ENCODE data around the gene SLC1A2. TPM values are rescaled to one million over a fixed set of nuclear protein-coding genes. Genes with fewer than 3 reads are reported as not detected.

The SLC1A2 gene
- total RNA-seq, 4 donors from 2014 or later, result 0.22 to 0.60 (median 0.41) TPM

DNA sequence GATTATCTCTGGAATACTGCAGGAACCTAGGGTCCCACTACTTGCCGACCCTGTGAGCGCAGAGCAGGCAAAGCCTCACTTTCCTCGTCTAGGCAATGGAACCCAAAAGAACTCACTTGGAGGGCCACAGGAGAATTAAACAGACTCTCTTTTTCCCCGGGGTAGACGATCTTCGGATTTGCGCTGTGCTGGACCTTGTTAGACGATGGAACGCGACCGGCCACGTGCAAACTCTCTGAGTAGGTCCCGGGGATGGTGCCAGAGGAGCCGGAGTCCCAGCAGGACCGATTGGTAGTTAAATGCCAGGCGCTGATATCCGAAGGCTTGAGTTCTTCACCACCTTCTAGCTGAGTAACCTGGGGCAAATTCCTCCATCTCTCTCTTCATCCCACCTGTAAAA is 1.0 kb upstream of the SLC1A2 start:
- H3K4me1 ChIP-seq, result peaks cover 0 to 26% (median 16%) of the 10 kb centered on the region in 4 donors
- no peak overlapping the region for H3K27ac ChIP-seq
- no peak for TF ChIP-seq POLR2A (IDR thresholded peaks at IDR 0.05)
- no peak for TF ChIP-seq EP300 (IDR thresholded peaks at IDR 0.05)
- TF ChIP-seq, protein P1, sequence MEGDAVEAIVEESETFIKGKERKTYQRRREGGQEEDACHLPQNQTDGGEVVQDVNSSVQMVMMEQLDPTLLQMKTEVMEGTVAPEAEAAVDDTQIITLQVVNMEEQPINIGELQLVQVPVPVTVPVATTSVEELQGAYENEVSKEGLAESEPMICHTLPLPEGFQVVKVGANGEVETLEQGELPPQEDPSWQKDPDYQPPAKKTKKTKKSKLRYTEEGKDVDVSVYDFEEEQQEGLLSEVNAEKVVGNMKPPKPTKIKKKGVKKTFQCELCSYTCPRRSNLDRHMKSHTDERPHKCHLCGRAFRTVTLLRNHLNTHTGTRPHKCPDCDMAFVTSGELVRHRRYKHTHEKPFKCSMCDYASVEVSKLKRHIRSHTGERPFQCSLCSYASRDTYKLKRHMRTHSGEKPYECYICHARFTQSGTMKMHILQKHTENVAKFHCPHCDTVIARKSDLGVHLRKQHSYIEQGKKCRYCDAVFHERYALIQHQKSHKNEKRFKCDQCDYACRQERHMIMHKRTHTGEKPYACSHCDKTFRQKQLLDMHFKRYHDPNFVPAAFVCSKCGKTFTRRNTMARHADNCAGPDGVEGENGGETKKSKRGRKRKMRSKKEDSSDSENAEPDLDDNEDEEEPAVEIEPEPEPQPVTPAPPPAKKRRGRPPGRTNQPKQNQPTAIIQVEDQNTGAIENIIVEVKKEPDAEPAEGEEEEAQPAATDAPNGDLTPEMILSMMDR (IDR thresholded peaks at IDR 0.05), result no peak
- WGBS, 2 donors, result 39 to 44% methylated on average over 17 of the region's 17 CpGs
- H3K4me3 ChIP-seq, result peak overlapping the region in 2 of 4 donors; percentile 22 to 51
- no peak for DNase-seq (ENCODE audit: low spot score in 2 of 2)
- peaks cover 0 to 53% of the 10 kb centered on the region in 2 donors for H3K27me3 ChIP-seq
- H3K36me3 ChIP-seq, result no peaks in the 10 kb centered on the region
- H3K9me3 ChIP-seq, result no peaks in the 10 kb centered on the region

DNA sequence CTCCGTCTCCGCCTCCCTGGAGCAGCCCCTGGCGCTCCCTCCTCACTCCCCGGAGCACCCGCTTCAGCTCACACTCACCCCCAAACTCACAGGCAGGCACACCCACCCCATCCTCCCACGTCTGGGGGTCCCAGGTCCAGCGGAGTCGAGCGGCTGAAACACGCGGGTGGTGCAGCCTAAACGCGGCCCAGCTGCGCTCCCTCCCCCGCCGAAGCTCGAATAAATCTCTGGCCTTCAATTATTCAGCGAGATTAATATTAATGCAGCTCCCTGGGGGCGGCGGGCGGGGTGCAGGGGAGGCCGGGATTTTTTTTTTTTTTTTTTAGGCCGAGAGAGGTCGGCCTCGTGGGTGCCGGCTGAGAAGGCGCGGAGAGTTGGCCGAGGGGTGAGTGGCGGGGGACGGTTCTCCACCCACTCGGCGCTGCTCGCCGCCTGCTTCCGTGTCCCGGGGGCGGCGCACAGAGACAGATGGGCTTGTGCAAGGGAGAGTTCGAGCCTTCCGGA is 524 bp upstream of the SLC1A2 start:
- H3K27ac ChIP-seq, result no peak overlapping the region
- no peak for DNase-seq (ENCODE audit: low spot score in 2 of 2)
- peak overlapping the region; percentile 22 to 51 (median 30) for H3K4me3 ChIP-seq
- H3K36me3 ChIP-seq, result no peaks in the 10 kb centered on the region
- peaks cover 0 to 24% (median 16%) of the 10 kb centered on the region in 4 donors for H3K4me1 ChIP-seq
- peaks cover 0 to 56% of the 10 kb centered on the region in 2 donors for H3K27me3 ChIP-seq
- WGBS, 2 donors, result 6 to 9% methylated on average over 41 of the region's 41 CpGs
- TF ChIP-seq, protein P1 (IDR thresholded peaks at IDR 0.05), result no peak
- TF ChIP-seq EP300 (IDR thresholded peaks at IDR 0.05) (no peak), POLR2A (IDR thresholded peaks at IDR 0.05) (no peak)
- no peaks in the 10 kb centered on the region for H3K9me3 ChIP-seq

DNA sequence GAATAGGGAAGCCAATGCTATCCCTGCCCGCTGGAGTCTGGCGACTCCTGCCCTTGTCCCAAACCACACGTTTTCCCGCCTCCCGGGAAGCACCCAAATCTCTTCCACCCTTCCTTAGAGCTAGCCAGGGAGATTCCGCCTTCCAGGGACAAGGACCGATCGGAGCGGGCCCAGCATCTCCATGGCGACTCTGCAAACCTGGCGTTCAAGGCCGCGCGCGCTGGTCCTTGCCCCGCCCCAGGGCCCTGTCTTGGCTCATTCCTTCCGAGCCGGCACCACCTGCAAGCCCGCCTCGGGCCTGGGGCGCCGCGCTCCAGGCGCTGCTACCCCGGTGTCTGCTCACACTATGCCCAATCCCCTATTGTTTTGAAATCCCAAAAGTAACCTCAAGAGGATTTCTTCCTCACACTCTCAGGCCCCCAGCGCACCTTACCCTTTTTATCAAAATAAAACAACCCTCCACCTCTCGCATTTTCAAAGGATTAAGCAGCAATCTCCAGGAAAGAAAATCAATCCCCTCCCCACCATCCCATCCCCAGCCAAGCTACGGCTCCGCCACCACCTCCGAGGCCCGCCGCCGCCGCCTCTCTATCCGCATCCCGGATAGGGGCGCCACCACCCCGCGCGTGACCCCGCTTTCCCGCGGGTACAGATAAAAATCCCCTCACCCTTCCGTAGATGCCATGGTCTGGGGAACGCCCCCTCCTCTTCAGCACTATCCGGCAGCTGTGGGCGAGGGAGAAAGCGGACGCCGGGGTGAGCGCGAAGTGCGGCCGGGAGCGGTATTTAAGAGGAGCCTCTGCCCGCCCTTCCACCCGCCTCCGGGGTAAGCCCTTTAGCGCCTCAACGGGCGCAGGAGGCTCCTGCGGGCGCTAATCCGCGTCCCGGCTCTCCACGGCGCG is 825 bp downstream of the SLC1A2 start:
- 17 to 21% methylated on average over 54 to 65 of the region's 69 CpGs for WGBS, 2 donors
- peak overlapping the region; percentile 22 to 51 (median 30) for H3K4me3 ChIP-seq
- peaks cover 0 to 24% (median 16%) of the 10 kb centered on the region in 4 donors for H3K4me1 ChIP-seq
- H3K27me3 ChIP-seq, result peaks cover 0 to 56% of the 10 kb centered on the region in 2 donors
- DNase-seq (ENCODE audit: low spot score in 2 of 2), result no peak
- no peaks in the 10 kb centered on the region for H3K36me3 ChIP-seq
- H3K9me3 ChIP-seq, result no peaks in the 10 kb centered on the region
- TF ChIP-seq, protein P1 (IDR thresholded peaks at IDR 0.05), result no peak
- TF ChIP-seq POLR2A (IDR thresholded peaks at IDR 0.05) (no peak), EP300 (IDR thresholded peaks at IDR 0.05) (no peak)
- H3K27ac ChIP-seq, result no peak overlapping the region

DNA sequence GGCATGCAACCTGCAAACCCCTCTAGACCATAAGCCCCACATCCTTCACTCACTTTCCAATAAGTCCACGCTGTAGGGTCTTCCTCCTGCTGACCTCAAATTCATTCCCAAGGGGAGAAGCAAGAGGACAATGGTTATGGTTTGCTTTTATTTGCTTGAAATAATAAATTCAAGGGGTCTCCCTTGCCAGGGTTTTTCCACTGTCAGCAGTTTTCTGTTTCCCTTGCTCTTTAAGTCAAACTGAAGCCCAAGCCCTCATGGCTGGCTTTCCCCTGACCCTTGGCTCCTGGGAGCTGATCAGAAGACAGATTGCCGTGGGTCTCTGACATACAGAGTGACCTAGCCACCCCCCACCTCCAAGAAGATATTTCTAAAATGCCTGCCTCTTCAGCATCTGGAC is 3.9 kb downstream of the SLC1A2 start:
- H3K27me3 ChIP-seq, result peaks cover 0 to 46% of the 10 kb centered on the region in 2 donors
- peaks cover 0 to 22% (median 16%) of the 10 kb centered on the region in 4 donors for H3K4me1 ChIP-seq
- 56 to 59% methylated on average over 2 of the region's 2 CpGs for WGBS, 2 donors
- H3K9me3 ChIP-seq, result no peaks in the 10 kb centered on the region
- no peaks in the 10 kb centered on the region for H3K36me3 ChIP-seq
- no peak overlapping the region for H3K4me3 ChIP-seq
- no peak for TF ChIP-seq POLR2A (IDR thresholded peaks at IDR 0.05)
- TF ChIP-seq, protein P1 (IDR thresholded peaks at IDR 0.05), result no peak
- TF ChIP-seq EP300 (IDR thresholded peaks at IDR 0.05), result no peak
- DNase-seq (ENCODE audit: low spot score in 2 of 2), result no peak
- no peak overlapping the region for H3K27ac ChIP-seq

DNA sequence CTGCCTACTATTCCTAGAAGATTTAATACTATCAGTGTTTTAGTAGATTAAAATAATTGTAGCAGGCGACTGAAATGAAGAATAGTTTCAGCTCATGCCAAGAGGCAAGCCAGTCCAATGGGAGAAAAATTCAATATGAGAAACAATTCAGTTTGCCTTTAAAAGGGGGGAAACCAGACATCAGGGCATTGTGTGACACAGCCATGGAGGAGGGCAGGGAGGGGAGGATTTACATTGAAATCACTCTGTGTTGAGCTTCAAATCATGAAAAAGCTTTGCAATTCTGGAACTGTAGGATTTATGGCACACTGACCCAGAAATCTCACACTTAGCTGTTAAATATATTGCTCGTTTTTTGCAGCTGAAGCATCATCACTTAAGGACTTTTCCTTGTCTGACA is 4.6 kb downstream of the SLC1A2 start:
- H3K27me3 ChIP-seq, result peaks cover 0 to 39% of the 10 kb centered on the region in 2 donors
- no peaks in the 10 kb centered on the region for H3K9me3 ChIP-seq
- 35 to 43% methylated on average over 2 of the region's 2 CpGs for WGBS, 2 donors
- no peak for DNase-seq (ENCODE audit: low spot score in 2 of 2)
- no peak overlapping the region for H3K4me3 ChIP-seq
- TF ChIP-seq, protein P1 (IDR thresholded peaks at IDR 0.05), result no peak
- H3K4me1 ChIP-seq, result peaks cover 0 to 16% (median 12%) of the 10 kb centered on the region in 4 donors
- no peak overlapping the region for H3K27ac ChIP-seq
- H3K36me3 ChIP-seq, result no peaks in the 10 kb centered on the region
